ENCODE results near the gene PLA2G4D. TPM values are rescaled to one million over a fixed set of nuclear protein-coding genes. Genes with fewer than 3 reads are reported as not detected.

PLA2G4D gene
- total RNA-seq, 1 donor from 2014 or later = not detected

DNA sequence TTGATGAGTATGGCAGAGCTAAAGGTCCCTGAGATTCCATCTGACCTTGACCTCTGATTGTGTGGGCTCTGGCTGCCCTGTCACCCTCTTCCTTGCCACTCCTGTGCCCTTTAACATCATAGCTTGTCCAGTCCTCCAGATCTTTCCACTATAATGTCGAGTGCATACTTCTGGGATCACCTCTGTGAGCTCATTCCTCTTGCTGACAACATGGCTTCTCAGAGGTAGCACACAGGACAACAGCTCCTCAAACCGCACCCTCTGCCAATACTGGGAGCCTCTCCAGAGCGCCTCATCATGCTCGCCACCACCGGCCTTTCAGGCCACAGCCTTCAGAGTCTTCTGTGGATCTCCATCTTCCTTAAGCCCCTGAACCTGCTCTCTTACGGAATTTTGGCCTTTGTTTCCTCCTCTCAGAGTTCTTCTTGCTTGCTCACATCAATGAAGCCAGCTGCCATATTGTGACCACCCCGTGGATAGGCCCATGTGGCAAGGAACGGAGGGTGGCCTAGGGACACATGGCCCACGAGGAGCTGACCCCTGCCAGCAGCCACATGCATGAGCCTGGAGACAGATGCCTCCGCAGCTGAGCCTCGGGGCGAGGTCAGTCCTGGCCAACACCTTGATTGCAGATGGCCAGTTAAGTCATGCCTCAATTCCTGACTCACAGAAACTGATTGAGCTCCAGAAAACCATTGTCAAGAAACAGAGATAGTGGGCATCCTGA, 31.1 kb downstream of the PLA2G4D start:
- Mint-ChIP-seq H3K36me3 (ENCODE audit: low read depth) (no peaks in the 10 kb centered on the region), H3K27me3 (ENCODE audit: low read depth) (peaks cover 7% of the 10 kb centered on the region), H3K4me3 (no peak overlapping the region), H3K4me1 (peaks cover 27% of the 10 kb centered on the region), H3K9me3 (no peaks in the 10 kb centered on the region), H3K27ac (ENCODE audit: unreplicated experiment) (no peak overlapping the region)
- DNase-seq (ENCODE audit: low read depth, low spot score) = no peak
- TF ChIP-seq, protein P1, sequence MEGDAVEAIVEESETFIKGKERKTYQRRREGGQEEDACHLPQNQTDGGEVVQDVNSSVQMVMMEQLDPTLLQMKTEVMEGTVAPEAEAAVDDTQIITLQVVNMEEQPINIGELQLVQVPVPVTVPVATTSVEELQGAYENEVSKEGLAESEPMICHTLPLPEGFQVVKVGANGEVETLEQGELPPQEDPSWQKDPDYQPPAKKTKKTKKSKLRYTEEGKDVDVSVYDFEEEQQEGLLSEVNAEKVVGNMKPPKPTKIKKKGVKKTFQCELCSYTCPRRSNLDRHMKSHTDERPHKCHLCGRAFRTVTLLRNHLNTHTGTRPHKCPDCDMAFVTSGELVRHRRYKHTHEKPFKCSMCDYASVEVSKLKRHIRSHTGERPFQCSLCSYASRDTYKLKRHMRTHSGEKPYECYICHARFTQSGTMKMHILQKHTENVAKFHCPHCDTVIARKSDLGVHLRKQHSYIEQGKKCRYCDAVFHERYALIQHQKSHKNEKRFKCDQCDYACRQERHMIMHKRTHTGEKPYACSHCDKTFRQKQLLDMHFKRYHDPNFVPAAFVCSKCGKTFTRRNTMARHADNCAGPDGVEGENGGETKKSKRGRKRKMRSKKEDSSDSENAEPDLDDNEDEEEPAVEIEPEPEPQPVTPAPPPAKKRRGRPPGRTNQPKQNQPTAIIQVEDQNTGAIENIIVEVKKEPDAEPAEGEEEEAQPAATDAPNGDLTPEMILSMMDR (conservative IDR thresholded peaks at IDR 0.05) = no peak

DNA sequence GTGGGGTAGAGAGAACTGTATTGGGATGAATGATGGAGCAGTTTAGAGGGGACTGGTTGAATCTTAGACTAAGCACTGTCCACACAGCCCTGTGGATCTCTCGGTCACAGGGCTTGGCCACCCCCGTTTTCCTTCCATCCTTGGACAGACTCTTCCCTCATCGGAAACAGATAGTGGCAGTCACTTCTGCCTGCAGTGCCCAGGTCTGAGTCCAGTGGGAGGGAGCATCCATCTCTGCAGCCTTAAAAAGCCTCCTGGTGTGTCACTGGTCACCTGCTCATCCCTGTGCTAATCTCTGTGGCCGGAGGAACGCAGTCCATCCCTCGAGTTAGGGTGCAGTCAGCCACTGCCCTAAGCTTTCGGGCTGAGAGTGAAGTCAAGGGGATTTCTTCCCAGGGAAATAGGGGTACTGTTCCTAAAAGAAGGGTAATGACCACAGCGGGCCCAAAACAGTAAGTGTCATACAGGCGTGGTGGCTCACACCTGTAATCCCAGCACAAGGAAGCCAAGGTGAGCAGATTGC, 32.0 kb downstream of the PLA2G4D start:
- Mint-ChIP-seq H3K27me3 (ENCODE audit: low read depth) (peaks cover 16% of the 10 kb centered on the region), H3K27ac (ENCODE audit: unreplicated experiment) (no peak overlapping the region), H3K4me1 (peaks cover 27% of the 10 kb centered on the region), H3K4me3 (no peak overlapping the region), H3K36me3 (ENCODE audit: low read depth) (no peaks in the 10 kb centered on the region), H3K9me3 (no peaks in the 10 kb centered on the region)
- DNase-seq (ENCODE audit: low read depth, low spot score) = no peak
- TF ChIP-seq, protein P1 (conservative IDR thresholded peaks at IDR 0.05) = no peak

DNA sequence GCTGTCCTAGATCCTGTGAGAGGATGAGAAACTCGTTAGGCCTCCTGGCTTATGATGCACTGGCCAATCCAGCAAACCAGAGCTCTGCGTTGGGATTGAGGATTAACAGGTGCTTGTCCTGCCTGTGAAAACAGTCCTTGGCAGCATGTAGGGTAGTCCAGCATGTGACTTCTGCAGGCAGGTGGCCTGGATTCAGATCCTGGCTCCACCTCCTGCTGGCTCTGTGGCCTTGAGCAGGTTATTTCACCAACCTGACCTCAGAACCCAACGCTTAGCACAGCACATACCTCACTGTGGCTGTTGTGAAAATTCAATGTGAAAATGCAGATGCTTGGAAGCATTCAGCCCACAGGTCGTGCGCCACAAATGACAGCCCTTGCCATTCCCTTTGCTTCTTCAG, 33.6 kb downstream of the PLA2G4D start:
- H3K36me3 Mint-ChIP-seq (ENCODE audit: low read depth) = no peaks in the 10 kb centered on the region
- H3K4me1 Mint-ChIP-seq = peaks cover 22% of the 10 kb centered on the region
- H3K9me3 Mint-ChIP-seq = no peaks in the 10 kb centered on the region
- TF ChIP-seq, protein P1 (conservative IDR thresholded peaks at IDR 0.05) = no peak
- H3K4me3 Mint-ChIP-seq = no peak overlapping the region
- H3K27me3 Mint-ChIP-seq (ENCODE audit: low read depth) = peaks cover 25% of the 10 kb centered on the region
- no peak for DNase-seq (ENCODE audit: low read depth, low spot score)
- no peak overlapping the region for H3K27ac Mint-ChIP-seq (ENCODE audit: unreplicated experiment)

DNA sequence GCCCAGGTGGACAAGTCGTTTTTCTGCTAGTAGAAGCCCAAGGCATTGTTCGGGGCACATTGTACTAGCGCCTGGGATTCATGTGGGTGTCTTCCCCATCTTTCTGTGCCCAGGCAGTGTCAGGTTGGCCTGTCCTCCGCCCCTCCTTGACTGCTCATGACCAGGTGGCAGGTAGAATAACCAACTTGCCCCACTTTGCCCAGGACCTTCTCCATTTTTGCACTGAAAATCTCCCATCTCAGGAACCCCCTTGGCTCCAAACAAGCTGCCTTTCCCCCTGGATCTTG, 33.9 kb downstream of the PLA2G4D start:
- TF ChIP-seq, protein P1 (conservative IDR thresholded peaks at IDR 0.05) = no peak
- Mint-ChIP-seq H3K9me3 (no peaks in the 10 kb centered on the region), H3K27ac (ENCODE audit: unreplicated experiment) (no peak overlapping the region), H3K36me3 (ENCODE audit: low read depth) (no peaks in the 10 kb centered on the region), H3K4me1 (peaks cover 18% of the 10 kb centered on the region), H3K27me3 (ENCODE audit: low read depth) (peaks cover 25% of the 10 kb centered on the region), H3K4me3 (no peak overlapping the region)
- no peak for DNase-seq (ENCODE audit: low read depth, low spot score)

DNA sequence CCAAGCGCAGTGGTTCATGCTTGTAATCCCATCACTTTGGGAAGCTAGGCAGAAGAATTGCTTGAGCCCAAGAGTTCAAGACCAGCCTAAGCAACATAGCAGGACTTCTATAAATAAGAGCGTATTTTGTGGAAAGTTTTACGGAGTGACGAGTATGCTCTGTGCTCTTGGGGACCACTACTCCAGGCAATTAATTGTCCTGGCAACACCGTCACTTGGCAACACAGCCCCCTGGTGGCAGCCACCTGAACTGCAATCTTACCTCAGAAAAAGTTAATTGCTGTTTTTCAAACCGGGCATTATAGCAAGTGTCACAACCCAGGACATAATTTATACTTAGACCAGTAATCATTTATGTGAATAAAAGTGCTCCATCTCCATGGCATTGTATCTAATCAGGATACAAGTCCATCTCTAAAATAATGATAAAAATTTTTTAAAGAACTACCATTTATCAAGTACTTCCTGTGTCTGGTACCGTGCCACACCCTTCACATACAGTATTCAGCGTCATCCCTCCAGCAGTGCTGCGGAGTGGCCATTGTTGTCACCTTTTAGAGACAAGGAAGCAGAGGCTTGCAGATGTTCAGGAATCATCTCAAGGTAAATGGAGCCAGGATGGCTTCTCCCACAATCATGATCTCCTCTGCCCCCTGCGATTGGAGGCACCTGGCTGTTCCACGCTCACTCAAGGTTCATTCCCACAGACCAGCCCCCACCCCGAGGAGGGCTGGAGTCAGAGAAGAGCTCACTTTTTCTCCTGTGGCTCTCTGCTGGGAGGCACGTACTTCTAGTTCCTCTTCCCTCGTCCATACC, 34.5 kb downstream of the PLA2G4D start:
- TF ChIP-seq, protein P1 (conservative IDR thresholded peaks at IDR 0.05) = peak; percentile 92
- DNase-seq (ENCODE audit: low read depth, low spot score) = peak; percentile 74
- H3K9me3 Mint-ChIP-seq = no peaks in the 10 kb centered on the region
- no peaks in the 10 kb centered on the region for H3K36me3 Mint-ChIP-seq (ENCODE audit: low read depth)
- H3K27me3 Mint-ChIP-seq (ENCODE audit: low read depth) = peaks cover 30% of the 10 kb centered on the region
- H3K27ac Mint-ChIP-seq (ENCODE audit: unreplicated experiment) = no peak overlapping the region
- H3K4me1 Mint-ChIP-seq = peaks cover 13% of the 10 kb centered on the region
- no peak overlapping the region for H3K4me3 Mint-ChIP-seq

All from neural crest cell (in vitro differentiated cells).